Measurements from ENCODE around the gene HYCC1. TPM values are rescaled to one million over a fixed set of nuclear protein-coding genes. Genes with fewer than 3 reads are reported as not detected.

HYCC1 gene
- total RNA-seq (ENCODE audit: unreplicated experiment): 131 TPM
- long read RNA-seq, full-length matches to known transcripts: 9 of 18 reads
- long read RNA-seq, partial matches to known transcripts: 2 of 18 reads
- long read RNA-seq, other reads (novel, unspliced or antisense): 7 of 18 reads

DNA sequence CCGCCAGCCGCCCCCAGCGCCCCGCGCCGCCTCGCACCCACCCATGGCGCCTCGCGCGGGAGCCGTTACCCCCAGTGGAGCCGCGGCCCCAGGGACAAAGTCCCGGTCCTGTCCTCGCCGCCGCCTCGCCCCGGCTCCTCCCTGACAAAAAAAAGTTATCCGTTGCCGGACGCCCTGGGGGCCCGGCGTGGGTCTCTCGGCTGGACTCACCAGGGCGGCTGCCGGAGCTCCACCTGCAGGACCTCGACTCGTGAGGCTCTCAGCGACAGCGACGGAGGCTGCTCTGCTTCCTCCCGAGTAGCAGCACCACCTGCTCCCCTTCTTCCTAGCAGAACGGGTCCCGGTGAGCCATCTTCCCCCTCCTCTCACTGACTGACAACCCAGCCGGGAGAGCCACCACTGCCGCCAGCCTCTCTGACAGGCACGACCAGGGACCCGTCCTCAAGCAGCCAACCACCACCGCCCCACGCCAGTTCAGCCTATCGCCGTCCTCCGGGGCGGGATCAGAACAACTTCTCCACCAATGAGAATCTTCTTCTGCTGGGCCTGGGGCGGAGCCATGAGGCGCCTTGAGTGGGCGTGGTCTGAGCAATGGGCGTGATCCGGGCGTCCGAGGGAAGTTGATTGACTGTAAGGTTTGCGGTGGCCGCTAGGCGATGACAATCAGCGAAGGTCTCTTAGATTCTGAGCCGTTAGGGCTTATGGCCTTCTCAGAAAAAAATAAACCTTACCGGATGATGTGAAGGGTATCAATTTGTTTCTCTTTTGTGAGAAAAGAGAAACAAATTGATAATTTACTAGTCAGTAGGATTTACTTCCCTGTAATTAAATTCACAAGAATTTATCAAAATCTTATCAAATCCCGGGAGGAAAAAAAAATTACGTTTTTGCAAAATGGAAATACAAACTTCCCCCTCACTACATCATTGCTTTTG, at the start of gene HYCC1:
HYCC1 (minus strand) TSS at position 416 of the 935 bp plus-strand sequence. CDS start 23,019 bp downstream, outside the sequence.
- Mint-ChIP-seq H3K27me3 (ENCODE audit: unreplicated experiment) (peaks cover 3% of the 10 kb centered on the region), H3K36me3 (ENCODE audit: unreplicated experiment) (no peaks in the 10 kb centered on the region), H3K27ac (ENCODE audit: unreplicated experiment) (peak within 1 kb of the TSS; percentile 94), H3K9me3 (ENCODE audit: unreplicated experiment) (peaks cover 5% of the 10 kb centered on the region), H3K4me3 (ENCODE audit: unreplicated experiment) (peak within 1 kb of the TSS; percentile 92), H3K4me1 (ENCODE audit: low read depth, unreplicated experiment) (peaks cover 3% of the 10 kb centered on the region)
- TF ChIP-seq, protein P1, sequence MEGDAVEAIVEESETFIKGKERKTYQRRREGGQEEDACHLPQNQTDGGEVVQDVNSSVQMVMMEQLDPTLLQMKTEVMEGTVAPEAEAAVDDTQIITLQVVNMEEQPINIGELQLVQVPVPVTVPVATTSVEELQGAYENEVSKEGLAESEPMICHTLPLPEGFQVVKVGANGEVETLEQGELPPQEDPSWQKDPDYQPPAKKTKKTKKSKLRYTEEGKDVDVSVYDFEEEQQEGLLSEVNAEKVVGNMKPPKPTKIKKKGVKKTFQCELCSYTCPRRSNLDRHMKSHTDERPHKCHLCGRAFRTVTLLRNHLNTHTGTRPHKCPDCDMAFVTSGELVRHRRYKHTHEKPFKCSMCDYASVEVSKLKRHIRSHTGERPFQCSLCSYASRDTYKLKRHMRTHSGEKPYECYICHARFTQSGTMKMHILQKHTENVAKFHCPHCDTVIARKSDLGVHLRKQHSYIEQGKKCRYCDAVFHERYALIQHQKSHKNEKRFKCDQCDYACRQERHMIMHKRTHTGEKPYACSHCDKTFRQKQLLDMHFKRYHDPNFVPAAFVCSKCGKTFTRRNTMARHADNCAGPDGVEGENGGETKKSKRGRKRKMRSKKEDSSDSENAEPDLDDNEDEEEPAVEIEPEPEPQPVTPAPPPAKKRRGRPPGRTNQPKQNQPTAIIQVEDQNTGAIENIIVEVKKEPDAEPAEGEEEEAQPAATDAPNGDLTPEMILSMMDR (IDR thresholded peaks at IDR 0.05; ENCODE audit: partially characterized antibody, unreplicated experiment): peak; percentile 81
- peak; percentile 99 for DNase-seq

DNA sequence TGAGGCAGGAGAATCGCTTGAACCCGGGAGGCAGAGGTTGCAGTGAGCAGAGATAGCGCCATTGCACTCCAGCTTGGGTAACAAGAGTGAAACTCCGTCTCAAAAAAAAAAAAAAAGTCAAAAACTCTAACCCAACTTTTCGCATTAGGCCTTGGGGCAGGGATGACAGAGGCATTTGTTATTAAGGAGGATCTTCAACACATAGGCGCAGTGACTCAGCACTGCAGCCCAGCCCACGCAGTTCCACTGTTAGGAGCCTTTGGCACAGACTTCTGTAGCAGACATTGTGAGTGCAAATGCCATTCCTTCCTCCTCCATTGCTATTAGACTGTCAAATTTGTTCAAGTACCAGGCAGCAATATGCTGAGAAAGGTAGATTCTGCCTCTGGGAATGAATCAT, 48.5 kb upstream of the HYCC1 start:
- Mint-ChIP-seq H3K36me3 (ENCODE audit: unreplicated experiment) (no peaks in the 10 kb centered on the region), H3K9me3 (ENCODE audit: unreplicated experiment) (no peaks in the 10 kb centered on the region), H3K27ac (ENCODE audit: unreplicated experiment) (no peak overlapping the region), H3K4me3 (ENCODE audit: unreplicated experiment) (no peak overlapping the region), H3K4me1 (ENCODE audit: low read depth, unreplicated experiment) (peaks cover 2% of the 10 kb centered on the region), H3K27me3 (ENCODE audit: unreplicated experiment) (peaks cover 2% of the 10 kb centered on the region)
- no peak for DNase-seq
- TF ChIP-seq, protein P1 (IDR thresholded peaks at IDR 0.05; ENCODE audit: partially characterized antibody, unreplicated experiment): no peak

DNA sequence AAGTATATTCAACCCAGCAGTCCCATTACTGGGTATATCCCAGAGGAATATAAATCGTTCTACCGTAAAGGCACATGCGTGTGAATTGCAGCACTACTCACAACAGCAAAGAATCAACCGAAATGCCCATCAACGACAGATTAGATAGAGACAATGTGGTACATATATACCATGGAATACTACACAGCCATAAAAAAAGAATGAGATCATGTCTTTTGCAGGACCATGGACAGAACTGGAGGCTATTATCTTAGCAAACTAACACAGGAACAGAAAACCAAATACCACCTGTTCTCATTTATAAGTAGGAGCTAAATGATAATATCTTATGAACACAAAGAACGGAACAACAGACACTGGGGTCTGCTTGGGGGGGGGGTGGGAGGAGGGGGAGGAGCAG, 47.4 kb upstream of the HYCC1 start:
- no peaks in the 10 kb centered on the region for H3K36me3 Mint-ChIP-seq (ENCODE audit: unreplicated experiment)

DNA sequence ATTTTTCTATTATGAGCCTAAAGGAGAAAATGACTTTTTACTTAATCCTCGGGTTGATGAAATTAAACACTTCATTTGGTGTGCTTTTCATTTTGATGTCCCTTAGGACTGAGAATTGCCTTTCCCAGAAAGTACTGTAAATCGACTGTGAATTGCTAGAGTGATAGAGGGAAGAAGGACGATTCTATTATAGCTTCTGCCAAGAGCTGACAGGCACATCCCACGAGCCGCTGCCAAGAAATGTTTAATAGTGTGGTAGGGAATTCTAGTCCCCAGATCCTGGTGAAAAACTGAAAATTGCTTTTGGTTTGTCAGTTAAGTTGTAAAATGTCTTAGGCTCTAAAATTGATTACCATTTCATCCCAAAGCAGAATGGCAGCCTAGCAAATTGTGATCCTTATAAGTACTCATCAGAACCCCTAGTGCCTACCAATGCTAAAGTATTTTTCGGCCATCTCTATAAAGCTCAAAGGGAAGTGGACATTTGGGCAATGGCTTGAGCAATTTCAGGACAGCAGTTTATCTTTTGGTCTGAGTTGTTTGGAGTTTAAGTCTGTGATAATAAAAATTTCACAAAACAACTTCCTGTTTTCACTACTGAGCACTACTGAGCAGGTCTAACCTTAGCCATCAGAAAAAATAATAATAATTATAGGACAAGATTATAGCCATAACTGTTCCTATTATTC, 44.6 kb upstream of the HYCC1 start:
- H3K9me3 Mint-ChIP-seq (ENCODE audit: unreplicated experiment): no peaks in the 10 kb centered on the region
- peaks cover 6% of the 10 kb centered on the region for H3K4me1 Mint-ChIP-seq (ENCODE audit: low read depth, unreplicated experiment)
- TF ChIP-seq, protein P1 (IDR thresholded peaks at IDR 0.05; ENCODE audit: partially characterized antibody, unreplicated experiment): no peak
- H3K36me3 Mint-ChIP-seq (ENCODE audit: unreplicated experiment): no peaks in the 10 kb centered on the region
- H3K4me3 Mint-ChIP-seq (ENCODE audit: unreplicated experiment): no peak overlapping the region
- no peaks in the 10 kb centered on the region for H3K27me3 Mint-ChIP-seq (ENCODE audit: unreplicated experiment)
- no peak overlapping the region for H3K27ac Mint-ChIP-seq (ENCODE audit: unreplicated experiment)
- DNase-seq: no peak

More for the DNA sequence above, 47.4 kb upstream of the HYCC1 start:
- Mint-ChIP-seq H3K9me3 (ENCODE audit: unreplicated experiment) (no peaks in the 10 kb centered on the region), H3K27ac (ENCODE audit: unreplicated experiment) (no peak overlapping the region), H3K27me3 (ENCODE audit: unreplicated experiment) (peaks cover 2% of the 10 kb centered on the region), H3K4me3 (ENCODE audit: unreplicated experiment) (no peak overlapping the region), H3K4me1 (ENCODE audit: low read depth, unreplicated experiment) (peaks cover 2% of the 10 kb centered on the region)
- DNase-seq: no peak
- TF ChIP-seq, protein P1 (IDR thresholded peaks at IDR 0.05; ENCODE audit: partially characterized antibody, unreplicated experiment): no peak
